GM18870 (cell line): Measurements from ENCODE around the gene TMEM243.
"Not testable (repeated sequence)": the region's sequence is repeated elsewhere in the genome, so short reads cannot be mapped to it uniquely, and the experiment has no call there.

Source experiments
- ATAC-seq: cut with Tn5 transposase; IDR thresholded peaks from one replicate; pipeline ENCODE4 v1.9.1; 2021; ENCODE audit warnings: moderate library complexity; ENCODE audit not compliant: unreplicated experiment

TMEM243 gene

DNA sequence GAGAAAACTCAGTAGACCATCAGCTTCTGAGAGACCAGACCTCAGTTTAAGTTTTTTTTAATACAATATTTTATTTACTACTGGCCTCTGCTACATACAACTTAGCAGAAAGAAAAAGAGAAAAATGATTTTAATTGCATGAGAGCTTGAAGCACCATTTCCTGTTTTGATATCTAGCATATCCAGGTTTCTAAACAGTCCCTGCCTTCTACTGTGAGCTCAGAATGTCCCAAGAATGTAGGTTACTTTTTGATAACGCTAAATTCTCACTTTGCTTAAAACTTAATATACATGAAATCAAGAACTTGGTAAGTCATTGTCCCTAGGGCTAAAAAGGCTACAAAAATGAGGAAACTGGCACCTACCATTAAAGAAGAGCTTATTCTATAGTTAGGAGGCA lies 7.0 kb downstream of the TMEM243 start:
- ATAC-seq, result no peak

DNA sequence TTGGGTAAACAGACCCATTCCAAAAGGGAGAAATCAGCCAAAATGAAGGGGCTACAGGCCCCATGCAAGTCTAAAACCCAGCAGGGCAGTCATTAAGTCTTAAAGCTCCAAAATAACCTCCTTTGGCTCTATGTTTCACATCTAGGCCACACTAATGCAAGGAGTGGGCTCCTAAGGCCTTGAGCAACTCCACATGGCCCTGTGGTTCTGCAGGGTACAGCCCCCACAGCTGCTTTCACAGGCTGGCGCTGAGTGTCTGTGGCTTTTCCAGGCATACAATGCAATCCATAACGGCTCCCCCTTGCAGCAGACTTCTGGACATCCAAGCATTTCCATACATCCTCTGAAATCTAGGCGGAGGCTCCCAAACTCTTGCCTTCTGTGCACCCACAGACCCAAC lies 9.0 kb downstream of the TMEM243 start:
- ATAC-seq, result no peak

- ATAC-seq, result no peak
Measured at GRCh38 chr7:87209295-87209924, 10.1 kb downstream of the TMEM243 start.

DNA sequence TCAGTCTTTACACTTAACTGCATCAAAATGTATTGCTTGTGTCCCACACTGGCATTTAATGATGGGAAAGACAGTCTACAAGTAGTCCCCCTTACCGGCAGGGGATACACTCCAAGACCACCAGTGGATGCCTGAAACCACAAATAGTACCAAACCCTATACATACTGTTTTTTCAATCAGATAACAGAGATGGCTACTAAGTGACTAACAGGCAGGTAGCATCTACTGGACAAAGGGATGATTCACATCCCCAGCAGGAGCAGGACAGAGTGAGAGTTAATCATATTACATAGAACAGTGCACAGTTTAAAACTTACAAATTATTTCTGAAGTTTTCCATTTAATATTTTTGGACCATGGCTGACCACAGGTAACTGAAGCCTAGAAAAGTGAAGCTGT lies 13.2 kb downstream of the TMEM243 start:
- ATAC-seq, result no peak

DNA sequence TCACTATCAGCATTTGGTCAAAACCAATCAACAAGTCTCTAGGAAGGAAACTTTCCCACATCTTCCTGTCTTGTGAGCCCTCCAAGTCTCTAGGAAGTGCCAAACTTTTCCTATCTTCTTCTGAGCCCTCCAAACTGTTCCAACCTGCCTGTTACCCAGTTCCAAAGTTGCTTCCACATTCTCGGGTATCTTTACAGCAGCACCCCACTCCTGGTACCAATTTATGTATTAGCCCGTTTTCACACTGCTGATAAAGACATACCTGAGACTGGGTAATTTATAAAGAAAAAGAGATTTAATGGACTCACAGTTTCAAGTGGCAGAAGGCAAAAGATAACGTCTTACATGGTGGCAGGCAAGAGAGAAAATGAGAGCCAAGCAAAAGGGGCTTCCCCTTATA lies 13.8 kb downstream of the TMEM243 start:
- ATAC-seq, result not testable (repeated sequence)

GRCh38 chr7:87204933-87205332 lies 14.6 kb downstream of the TMEM243 start:
- no peak for ATAC-seq

- not testable (repeated sequence) for ATAC-seq
Measured at GRCh38 chr7:87203929-87204328, 15.6 kb downstream of the TMEM243 start.

GRCh38 chr7:87202705-87203104 lies 16.8 kb downstream of the TMEM243 start:
- ATAC-seq, result peak; percentile 40

DNA sequence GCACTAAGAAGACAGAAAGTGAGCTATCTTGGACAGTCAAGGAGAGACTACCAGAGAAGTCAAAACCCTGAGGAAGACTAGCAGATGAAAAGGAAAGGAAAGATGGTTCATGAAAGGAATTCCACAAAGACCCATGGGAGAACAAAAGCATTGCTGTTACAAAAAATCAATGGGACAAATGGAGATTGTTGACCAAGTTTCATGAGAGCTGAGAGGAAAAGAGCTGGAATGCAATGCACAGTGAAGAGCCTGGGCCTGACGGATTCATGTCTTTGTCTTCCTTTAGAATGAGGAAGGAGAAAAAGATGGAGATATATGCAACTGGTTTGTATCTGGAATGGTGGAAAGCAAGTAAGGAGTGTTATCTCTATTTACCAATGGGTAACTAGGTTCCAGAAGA lies 17.3 kb downstream of the TMEM243 start:
- no peak for ATAC-seq

DNA sequence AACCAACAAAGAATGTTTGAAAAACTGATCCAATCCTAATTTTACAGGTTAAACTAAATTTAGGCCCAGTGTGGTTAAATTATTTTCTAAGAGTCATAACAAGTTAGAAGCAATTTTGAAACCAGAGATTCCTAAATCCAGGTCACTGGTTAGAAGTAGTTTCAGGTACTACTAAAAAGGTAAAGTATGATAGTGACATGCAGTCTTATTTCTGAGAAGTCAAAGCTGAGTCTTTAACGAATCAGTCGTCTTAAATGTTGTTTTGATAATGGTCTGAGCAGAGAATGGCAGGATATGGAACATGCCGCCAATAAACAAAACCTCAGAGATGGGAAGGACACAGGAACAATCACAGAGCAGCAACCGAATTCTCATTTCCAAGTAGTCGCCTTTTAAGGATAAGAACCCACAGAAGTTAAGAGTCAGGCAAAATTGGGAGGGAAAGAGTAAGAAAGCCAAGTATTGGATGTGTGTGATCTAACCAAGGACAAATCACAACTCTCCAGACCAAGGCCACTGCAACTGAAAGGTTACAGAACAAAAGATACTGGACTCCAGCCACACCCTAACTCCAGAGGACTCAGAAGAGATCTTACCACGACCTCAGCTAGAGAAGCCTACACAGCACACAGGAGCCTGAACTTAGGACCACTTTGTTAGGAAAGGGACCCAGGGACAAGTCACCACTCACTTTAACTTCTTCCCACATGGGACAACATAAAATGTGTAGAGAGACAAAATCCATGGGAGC lies 19.7 kb downstream of the TMEM243 start:
- ATAC-seq, result no peak

DNA sequence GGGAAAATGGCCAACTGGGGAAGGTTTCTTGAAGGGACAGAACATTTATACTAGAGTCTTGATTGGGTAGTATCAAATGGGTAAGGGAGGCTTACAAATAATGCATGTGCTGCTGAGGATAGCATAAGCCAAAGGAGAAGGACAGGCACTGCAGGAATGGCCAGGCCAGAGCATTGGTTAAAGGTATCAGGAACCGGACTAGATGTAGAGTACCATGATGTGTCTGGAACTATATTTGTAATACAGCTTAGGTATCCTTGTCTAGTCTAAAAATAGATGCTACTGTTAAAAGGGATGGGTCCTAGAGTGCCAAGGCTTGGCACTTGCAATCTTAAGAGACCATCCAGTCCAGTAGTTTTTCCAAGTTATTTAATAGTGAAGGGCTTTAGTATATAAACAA lies 20.3 kb downstream of the TMEM243 start:
- ATAC-seq, result no peak

DNA sequence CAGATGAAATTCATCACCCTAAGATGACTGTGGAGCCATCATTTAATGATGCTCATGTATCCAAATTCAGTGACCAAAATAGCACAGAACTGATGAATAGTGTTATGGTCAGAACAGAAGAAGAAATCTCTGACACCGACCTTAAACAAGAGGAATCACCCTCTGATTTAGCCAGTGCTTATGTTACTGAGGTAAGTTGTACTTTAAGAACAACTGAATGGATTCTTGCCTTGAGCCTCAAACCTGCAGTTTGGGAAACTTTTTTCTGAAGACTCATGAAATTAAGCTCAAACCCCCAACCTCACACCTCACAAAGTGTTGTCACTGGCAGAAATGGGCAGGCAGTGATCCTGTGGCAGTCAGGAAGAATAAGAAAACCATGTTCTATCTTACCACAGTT lies 25.6 kb downstream of the TMEM243 start:
- ATAC-seq, result no peak

- ATAC-seq, result no peak
Measured at GRCh38 chr7:87192784-87193487, 26.6 kb downstream of the TMEM243 start.

DNA sequence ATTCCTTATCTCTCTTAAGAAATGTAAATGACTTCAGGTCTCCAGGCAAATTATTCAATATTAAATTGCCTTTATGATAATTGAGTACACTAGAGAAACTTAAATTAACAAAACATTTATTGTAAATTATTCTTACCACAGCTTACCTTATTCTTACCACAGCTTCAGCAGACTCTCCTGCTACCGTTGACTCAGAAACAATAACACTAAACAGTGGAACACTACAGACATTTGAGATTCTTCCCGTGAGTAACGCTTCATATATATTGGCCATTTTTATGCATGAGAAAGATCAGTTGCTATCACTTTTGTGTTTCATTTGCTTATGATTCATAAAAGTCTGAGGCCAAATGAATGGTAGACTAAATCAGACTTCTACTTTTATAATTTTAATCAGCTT lies 28.7 kb downstream of the TMEM243 start:
- ATAC-seq, result no peak

- peak; percentile 42 for ATAC-seq
Measured at GRCh38 chr7:87188930-87189329, 30.6 kb downstream of the TMEM243 start.

GRCh38 chr7:87187120-87187519 lies 32.4 kb downstream of the TMEM243 start:
- no peak for ATAC-seq

DNA sequence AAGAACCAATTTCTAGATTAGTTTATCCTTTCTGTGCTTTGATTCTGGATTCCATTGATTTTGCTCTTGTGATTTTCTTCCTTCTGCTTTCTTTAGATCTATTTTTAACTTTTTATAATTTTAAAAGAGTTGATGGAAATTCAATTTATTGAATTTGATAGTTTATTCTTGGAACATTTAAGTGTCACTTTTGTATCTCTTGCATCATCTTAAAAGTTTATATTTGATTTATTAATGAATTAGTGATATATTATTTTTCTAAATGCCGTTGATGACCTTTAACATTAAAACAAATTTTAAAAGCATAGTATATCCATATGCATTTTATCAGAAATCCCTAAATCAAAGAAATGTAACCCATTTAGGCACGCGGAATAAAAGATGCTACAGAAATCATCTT lies 40.4 kb downstream of the TMEM243 start:
- no peak for ATAC-seq

GRCh38 chr7:87178320-87178719 lies 41.2 kb downstream of the TMEM243 start:
- no peak for ATAC-seq

DNA sequence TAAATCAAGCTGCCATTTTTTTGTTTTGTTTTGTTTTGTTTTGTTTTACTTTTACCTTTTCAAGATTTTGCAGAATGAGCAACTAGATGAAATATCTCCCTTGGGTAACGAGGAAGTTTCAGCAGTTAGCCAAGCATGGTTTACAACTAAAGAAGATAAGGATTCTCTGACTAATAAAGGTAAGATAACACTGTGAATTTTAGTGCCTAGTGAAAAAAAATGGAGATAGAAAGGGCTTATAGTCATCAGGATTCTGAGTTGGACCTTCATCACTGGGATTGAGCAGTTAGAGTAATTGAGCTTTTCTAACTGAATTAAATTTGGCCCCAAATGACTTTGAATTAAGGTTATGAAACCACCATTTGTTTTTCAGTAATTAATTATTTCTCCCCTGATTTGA lies 46.1 kb downstream of the TMEM243 start:
- ATAC-seq, result no peak

GRCh38 chr7:87171282-87171934 lies 48.1 kb downstream of the TMEM243 start:
- ATAC-seq, result no peak

DNA sequence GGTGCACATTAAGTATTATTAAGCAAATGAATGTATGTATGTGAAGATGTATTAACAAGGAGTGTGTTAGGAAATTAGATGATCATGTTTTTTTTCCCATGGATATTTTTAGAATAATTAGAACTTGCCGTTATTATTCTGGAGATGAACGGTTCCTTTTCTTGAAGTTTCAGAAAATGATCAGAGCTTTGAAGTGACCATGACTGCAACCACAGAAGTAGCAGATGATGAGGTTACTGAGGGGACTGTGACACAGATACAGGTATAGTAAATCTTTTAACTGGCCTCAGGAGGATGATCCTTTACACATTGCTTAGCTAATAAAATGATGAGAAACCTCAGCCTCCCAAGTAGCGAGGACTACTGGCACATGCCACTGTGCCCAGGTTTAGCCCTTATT lies 48.7 kb downstream of the TMEM243 start:
- no peak for ATAC-seq

GRCh38 chr7:87164433-87164832 lies 55.1 kb downstream of the TMEM243 start:
- ATAC-seq, result no peak
